ENCODE data around the gene ATP10B.

DNA sequence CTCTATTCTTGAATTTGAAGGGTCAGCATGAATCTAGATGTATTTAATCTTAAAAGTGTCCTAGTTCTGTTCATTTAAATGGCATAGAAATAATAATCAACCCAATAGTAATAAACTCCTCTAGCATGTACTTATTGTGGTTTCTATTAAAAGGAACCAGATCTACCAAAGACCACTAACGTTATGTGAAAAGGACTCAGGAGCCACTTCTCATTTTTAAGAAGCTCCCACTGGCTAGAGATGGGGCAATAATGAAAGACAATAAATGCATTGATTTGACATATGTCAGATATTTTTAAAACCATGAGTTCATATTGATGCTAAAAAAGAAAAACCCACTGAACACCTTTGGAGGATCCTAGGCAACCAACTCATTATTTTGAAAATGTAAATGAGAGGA is 191.9 kb downstream of the ATP10B start:
- TF ChIP-seq POLR2A (IDR thresholded peaks at IDR 0.05) = no peak
- TF ChIP-seq, protein P1, sequence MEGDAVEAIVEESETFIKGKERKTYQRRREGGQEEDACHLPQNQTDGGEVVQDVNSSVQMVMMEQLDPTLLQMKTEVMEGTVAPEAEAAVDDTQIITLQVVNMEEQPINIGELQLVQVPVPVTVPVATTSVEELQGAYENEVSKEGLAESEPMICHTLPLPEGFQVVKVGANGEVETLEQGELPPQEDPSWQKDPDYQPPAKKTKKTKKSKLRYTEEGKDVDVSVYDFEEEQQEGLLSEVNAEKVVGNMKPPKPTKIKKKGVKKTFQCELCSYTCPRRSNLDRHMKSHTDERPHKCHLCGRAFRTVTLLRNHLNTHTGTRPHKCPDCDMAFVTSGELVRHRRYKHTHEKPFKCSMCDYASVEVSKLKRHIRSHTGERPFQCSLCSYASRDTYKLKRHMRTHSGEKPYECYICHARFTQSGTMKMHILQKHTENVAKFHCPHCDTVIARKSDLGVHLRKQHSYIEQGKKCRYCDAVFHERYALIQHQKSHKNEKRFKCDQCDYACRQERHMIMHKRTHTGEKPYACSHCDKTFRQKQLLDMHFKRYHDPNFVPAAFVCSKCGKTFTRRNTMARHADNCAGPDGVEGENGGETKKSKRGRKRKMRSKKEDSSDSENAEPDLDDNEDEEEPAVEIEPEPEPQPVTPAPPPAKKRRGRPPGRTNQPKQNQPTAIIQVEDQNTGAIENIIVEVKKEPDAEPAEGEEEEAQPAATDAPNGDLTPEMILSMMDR (IDR thresholded peaks at IDR 0.05) = no peak
